ENCODE data around the gene LIFR.
A peak's percentile ranks its signal among the peaks of the same experiment; 100 is the strongest.
"Not testable (repeated sequence)": the region's sequence is repeated elsewhere in the genome, so short reads cannot be mapped to it uniquely, and the experiment has no call there.

The LIFR gene

DNA sequence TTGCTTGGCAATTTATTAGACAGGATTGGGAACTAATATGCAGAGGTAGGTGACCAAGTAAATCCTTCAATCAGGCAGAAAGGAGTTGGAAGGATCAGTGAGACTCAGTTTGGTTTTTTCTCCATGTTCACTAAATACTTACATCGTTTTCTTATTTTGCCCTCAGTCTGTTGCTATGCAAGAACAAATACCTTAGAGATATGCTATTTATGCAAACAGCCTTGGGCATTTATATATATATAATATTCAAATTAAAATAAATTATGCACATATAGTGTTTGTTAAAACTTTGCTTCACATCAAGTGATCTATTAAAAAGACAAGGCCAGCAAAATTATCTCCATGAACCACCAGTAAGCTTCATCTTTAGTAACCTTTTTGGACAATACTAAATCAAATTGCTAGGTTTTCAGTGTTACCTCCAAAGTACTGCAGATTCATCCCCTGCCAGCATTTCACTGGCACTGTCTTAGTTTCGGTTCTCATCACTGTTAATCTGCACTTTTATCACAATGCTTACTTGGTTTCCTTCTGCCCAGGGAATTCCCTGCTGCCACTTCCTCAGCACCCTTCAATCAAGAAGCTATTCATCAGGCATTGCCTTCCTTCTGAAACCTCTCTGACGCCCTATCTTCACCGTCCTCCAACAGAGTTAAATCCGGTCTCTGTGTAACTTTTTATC, 26.0 kb upstream of the LIFR start:
- DNase-seq (ENCODE audit: low spot score) = peak; percentile 2

DNA sequence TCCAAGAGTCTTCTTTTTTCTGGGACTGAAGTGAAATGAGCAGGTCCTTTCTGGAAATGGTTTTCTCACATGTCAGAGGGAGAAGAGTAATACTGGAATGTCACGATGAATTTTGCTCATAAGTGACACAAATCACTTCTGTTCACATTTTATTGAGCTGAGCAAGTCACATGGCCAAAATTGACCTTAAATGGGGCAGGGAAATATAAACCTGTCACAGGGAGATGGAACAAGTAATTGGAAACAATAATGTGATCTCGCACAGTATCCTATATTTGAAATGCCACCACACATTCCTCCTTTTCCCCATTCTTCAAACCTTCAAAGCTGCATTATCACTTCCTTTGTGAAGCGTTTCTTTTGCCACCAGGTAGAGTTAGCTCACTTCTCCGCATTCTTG, 25.2 kb upstream of the LIFR start:
- DNase-seq (ENCODE audit: low spot score) = no peak

DNA sequence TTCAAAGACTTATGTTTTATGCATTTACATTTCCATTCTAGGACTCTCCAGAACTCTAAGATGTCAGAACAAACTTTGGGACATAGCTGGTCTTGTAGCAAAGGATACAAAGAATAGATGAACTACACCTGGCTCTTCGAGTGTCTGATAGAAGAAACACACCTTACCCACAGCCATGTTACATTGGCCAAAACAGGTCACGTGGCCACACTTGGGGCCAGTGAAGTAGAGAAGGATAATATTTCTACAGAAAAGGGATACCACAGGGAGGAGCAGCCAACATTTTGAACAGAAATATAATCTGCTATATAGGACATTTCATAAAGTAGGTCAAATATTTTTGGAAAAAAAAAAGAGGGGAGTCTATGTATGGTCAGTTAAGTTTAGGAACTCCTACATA, 22.7 kb upstream of the LIFR start:
- DNase-seq (ENCODE audit: low spot score) = no peak

DNA sequence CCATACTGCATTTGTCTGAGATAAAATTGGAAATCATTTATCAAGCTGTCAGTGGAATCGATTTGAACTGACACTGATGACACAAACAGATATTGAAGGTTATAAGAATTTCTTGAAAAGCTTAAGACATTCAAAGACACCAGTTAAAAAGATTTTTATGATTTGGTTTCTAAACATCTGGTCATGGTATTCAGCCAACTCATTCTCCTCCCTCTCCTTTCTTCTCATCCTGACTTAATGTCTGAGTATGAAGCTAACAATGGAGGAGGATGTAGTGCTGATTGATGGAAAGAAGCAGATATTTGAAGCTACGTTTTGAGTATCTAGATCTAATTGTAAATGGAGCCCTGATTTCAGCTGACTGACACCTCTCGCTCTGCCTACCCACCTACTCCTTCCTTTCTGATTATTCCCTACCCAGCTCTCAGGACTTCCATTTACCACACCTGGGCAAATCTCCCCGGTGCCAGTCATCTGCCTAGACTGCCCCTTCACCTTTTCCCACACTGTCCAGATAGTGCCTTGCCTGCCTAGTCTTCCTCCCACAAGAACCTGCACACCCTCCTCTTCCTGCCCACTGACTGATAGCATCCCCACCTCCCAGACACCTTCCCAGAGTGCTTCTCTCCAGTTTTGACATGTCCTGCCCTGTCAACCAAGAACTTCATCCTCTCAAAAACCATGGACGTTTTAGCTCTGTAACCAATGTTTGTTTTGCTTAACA, 20.7 kb upstream of the LIFR start:
- no peak for DNase-seq (ENCODE audit: low spot score)

DNA sequence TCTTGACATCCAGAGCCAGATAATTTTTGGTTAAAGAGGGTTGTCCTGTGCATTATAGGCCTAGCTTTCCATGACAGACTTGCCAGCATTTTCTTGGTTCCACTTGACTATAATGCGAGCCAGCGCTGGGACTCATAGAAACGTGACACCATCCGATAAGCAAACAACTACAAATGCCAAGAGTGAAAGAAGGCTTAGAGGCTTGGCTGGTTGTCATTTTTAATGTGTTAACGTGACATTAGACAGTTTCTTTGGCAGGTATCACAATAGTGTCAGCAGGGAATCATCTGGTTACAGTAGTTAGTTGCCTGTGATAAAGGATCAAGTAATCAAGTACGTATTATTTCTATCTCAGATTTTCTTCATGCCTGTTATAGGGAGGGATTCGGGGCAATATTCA, 20.0 kb upstream of the LIFR start:
- no peak for DNase-seq (ENCODE audit: low spot score)

DNA sequence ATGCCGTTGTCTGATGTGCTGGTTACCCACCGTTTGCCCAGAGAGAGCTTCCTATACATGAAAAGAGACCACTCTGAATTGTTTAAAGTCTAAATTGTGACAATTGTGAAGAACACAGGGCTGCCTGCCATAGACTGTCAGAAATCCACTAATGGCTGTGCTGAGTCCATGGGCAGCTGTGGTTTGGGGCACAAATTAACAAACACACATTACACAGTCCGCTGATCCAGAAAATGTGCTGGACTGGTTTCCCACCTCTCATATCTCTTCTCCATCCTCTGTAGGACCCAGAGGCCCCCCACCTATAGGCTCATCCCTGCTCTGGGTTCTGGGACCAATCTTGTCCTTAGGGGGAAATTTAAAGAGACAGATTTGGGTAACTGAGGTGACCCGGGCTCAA, 19.0 kb upstream of the LIFR start:
- no peak for DNase-seq (ENCODE audit: low spot score)

DNA sequence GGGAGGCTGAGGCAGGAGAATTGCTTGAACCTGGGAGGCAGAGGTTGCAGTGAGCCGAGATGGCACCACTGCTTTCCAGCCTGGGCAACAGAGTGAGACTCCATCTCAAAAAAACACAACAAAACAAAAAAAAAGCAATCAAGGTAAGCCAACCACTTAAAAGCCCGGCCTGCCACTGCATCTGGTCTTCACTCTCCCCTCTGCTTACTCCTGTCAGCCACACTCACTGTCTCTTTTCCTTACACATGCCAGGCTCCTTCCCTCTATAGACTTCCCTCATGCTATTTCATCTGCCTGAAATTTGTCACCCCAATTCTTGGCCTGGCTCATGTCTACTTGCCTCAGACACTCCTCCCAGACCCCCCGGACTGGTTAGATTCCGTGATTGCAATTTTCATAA, 17.6 kb upstream of the LIFR start:
- no peak for DNase-seq (ENCODE audit: low spot score)

DNA sequence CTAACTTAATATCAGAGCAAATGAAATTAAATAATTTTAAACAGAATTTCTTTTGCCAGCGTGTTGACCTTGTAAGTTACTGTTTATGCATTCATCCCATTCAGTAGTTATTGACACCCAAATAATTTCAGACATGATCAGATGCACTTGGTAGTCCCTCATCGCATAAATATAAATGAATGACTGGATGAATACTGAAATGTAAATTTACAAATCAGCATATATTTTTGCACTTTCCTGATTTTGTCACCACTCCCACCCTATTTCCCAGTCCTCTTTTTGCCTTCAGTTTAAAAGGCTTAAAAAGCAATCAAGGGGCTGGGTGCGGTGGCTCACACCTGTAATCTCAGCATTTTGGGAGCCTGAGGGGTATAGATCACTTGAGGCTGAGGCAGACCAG, 17.1 kb upstream of the LIFR start:
- DNase-seq (ENCODE audit: low spot score) = no peak

DNA sequence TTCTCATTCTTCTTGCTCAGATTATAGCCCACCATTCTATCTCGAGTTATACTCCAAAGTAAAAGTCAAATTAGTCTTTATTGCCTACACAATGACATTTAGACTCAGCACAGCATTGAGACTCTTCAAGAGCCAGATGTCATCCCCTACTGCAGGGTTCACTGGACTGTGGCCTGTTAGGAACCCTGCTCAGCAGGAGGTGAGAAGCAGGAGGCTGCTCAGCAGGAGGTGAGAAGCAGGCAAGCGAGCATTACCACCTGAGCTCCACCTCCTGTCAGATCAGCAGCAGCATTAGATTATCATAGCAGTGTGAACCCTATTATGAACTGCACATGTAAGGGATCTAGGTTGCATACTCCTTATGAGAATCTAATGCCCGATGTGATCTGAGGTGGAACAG, 12.7 kb upstream of the LIFR start:
- DNase-seq (ENCODE audit: low spot score) = no peak

DNA sequence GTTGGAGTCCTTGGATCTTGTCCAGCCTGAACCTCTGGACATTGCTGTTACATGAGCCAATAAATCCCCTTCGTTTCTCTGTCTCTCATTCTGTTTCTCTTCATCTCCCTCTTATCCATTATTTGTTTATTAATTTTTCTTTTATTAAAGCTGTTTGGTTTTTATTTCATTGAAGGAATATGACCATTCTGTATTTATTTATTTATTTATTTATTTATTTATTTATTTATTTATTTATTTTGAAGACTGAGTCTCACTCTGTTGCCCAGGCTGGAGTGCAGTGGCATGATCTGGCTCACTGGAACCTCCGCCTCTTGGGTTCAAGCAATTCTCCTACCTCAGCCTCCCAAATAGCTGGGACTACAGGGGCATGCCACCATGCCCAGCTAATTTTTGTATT, 10.9 kb upstream of the LIFR start:
- DNase-seq (ENCODE audit: low spot score) = not testable (repeated sequence)

DNA sequence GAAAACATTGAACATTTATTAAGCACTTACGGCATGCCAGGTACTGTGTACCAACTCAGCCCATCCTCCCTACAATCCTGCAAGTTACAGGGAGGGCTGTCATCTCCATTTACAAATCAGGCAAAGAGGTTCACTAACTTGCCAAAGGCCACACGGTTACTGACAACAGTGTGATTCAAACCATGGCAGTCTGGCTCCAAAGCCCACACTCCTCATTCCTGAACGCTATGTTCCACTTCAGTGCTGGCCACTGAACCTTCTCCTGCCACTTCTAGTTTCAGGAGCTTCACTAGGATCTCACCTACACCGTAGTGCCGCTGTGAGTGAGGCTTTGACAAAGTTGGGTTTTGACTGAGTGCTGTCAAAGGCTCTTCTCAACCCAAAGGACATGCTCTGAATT, 7.2 kb upstream of the LIFR start:
- DNase-seq (ENCODE audit: low spot score) = no peak

DNA sequence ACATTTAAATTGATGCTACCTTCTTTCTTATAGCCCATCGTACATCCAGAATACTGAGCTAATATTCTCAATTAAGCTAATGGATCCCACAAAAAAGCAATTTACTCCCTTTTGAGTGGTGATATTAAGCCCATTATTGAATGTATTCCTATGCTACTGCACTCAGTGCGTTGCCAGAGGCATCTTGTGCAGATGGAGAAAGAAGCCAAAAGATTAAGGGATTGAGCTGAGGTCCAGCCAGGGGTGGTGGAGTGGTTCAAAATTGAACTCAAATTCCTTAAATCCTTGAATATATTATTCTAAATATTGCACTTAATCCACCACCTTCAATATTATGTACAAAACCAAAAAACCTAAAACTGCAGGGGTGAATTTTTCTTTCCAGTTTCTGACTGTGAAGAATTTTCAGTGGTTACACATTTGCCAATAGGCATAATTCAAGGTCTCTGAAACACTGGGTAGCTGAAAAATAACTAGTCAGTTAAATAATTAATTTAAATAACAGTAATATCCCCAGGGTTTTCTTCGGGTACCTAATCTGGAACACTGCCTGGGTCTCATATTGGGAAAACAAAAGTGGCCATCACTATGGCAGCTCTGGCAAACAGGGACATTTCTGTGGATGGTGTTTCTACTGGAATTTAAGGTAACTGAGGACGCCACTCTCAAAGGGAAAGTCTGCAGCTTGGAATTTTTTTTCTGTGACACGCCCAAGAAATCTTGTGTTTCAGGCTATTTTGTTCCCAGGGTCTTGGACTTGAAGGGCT, 6.2 kb upstream of the LIFR start:
- DNase-seq (ENCODE audit: low spot score) = no peak

DNA sequence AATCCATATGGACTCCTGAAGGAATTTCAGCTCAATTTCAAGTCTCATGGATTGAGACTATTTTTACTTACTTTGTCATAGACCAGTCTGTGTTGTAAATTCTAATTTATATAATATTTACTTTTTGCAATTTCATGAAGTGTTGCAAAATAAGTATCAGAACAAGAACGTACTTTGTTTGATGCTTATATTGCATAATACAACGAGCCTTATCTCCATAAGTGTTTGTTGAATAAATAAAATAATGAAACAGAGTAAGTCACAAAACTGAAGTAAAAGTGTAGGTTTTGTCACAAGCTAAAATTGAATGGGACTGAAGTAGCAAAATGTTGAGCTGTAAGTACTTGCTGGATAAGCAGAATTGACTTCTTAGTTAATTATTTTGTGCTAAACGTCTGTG, 3.0 kb upstream of the LIFR start:
- DNase-seq (ENCODE audit: low spot score) = no peak

DNA sequence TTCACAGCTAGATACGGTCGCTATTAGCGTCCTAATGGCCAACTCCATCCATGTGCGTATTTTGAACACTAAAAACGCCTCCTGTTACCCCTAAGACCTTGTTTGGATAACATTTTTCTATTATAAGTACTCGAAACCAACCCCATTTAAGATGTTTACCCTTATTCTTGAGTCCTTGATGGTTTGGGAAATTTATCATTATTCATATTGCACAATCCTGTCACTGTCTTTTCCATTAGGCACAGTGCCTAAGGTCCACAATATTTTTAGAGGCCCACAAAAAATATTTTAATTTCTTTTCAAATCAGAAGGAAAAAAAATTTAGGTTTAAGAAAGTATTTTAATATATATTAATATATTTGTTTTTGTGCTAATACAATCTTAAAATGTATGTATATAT, 1.3 kb upstream of the LIFR start:
- no peak for DNase-seq (ENCODE audit: low spot score)

DNA sequence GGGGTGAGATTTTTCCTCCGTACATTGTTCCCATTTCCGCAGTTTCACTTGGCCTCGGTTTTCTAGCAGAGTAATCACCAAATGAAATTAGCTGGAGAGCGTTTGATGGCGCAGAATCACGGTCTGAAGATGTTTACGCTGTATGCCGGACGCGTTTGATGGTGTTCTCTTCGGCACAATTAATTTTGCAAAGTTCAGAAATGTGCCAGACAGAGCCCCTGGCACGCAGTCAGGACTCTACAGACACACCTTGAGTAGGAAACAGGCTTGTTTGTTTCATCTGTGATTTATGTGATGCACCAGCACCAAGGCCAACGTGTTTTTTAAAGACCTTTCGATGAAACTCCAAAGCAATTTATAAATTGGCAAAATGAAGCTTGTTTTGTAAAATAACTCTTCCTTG, 863 bp upstream of the LIFR start:
- DNase-seq (ENCODE audit: low spot score) = no peak

DNA sequence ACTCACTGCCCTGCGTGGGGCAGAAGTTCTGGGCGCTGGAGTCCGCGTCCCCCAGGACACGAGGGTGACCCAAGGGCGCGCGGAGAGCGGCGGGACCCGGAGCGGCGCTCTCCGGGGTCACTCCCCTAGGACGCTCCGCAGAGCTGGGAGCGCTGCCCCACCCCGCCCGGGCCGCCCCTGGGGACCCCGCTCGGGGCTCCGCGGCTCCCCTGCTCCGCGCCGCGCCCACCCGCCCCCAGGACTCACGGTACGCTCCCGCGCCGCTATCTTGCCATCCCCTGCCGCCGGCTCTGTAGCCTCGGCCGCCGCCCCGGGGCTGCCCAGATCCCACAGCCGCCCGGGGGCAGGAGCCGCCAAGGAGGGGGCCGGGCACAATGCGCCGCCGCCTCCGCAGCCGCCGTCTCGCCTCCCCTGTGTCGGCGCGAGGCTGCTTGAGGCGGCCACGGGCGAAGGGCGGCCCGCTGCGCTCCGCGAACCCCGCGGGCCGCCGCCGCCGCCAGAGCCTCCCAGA, 303 bp downstream of the LIFR start:
- no peak for DNase-seq (ENCODE audit: low spot score)

DNA sequence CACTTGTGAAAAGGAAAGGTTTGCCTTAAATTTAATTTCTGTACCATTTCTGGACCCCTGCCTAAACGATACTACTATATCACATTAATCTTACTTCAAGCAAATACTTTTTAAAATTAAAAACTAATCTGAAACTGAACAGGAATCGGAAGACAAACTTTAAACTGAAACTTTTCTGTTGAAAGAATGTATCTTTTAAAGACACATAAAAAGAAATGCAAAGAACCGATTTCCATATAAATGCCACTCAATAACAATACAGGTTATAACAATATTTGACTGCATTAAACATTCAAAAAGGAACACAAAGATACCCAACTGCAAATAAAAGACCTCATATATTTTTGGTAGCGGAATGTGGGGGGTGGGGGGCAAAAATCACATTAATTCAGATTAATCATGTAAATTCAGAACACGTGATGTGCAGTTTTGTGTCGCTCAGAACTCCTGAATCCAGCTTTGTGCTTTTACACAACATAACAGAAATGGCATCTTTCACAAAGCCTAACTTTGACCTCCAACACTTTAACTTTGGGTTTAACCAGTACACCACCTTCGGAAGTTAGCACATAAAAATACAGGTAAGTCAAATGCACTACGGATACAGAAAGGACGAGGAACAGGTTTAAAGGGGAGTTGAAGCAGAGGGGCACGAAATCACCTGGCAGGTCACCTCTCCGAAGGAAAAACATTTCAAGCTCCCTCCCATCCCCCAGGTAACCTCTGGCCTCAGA, 925 bp downstream of the LIFR start:
- DNase-seq (ENCODE audit: low spot score) = no peak

DNA sequence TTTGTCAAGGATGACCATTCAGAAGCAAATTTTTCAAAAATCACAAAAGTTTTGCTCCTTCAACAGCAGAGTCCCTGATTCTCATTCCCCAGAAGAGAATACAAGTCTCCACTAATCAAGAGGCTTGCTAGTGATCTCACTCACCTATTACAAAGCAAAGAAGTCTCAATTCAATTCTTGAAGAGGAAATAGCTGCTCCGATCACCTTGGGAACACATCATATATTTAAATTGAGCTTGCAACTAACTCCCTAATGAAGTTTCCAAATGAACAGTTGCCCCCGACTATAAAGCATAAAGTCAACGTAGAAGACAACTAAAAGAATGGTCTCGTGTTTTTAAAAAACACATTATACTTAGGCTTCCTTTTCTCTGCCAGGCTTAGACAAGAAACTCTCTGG, 1.6 kb downstream of the LIFR start:
- no peak for DNase-seq (ENCODE audit: low spot score)

DNA sequence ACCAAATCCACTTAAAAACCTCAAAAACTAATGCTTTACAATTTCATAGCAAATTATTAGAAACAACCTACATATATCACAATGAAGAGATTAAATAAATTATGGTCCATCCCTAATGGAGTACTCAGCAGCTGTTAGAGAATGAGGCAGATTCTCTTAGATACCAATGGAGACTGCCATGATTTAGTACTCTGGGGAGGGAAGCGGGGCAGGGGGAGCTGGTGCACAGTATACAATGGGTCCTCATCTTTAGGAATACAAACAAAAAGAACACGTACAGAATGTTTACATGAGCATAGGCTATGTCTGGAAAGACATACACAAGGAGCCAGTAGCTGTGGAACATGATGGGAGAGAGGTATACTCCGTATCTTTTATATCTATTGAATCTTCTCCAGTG, 2.0 kb downstream of the LIFR start:
- no peak for DNase-seq (ENCODE audit: low spot score)

DNA sequence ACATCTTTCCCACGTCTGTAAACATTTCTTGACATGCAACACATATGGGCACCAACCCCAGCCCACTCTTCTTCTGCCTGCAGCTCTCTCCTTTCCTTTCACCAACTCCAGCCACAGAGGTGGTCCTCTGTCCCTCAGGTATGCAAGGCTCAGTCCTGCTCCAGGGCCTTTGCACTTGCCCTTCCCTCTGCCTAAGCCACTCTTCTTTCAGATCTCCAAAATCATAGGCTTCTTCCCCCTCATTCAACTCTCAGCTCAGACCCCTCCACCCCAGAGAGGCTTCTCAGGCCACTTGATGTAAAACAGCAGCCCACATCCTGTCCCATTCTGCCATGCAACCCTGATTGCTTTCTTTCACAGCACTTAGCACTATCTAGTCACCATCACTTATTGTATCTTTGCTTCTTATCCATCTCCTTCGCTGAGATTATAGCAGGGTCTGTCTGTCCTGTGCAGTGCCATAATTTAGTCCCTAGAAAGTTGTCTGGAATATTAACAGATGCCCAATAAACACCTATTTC, 3.4 kb downstream of the LIFR start:
- no peak for DNase-seq (ENCODE audit: low spot score)

DNA sequence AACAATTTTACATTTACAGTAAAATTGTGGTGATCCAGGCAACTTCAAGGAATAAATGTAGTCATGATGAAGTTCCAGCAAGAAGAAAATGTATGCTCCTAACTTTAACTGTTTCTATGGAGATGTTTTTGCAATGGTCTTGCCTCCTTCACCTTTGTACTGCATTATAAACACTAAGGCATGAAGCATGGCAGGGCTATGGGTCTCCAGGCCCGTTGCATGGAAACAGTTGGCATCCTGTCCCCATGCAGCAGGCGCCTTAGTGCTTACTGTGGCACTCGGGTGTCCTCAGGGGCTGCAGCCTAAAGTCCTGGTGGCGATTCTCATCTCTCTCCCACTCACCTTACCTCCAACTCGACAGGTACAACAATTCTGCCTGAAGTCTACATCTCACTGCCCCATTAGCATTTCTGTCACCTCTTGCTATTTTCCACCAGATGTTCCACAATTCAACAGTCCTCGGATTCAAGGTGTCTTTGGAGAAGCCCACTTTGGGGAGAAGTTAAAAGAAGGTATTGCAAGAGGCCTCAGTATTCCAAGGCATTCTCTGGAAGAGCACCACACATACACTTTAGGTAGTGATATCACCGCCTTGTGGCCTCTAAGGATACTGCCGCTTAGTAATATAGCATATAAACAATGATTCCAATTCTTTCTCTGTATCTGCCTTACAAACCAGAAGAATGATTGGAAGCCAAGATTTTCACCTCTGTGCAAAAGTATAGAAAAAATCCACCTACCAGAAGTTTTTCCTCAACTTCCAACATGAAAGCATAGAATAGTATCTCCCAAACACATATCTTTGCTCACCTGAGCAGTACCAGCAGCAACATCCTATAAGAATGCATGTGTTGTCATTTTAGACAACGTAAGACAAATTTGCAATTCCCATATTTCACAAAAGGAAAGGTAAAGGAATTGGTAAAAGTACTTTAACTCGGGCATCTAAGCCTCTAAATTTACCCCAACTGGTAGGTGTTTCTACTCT, 5.1 kb downstream of the LIFR start:
- DNase-seq (ENCODE audit: low spot score) = peak; percentile 8

Data from activated CD4-positive, alpha-beta T cell treated with anti-CD3 and anti-CD28 coated beads, Interleukin-2, Interleukin-4, amounts not matched to agents 100 ng/mL and 50 ng/mL, durations not matched to agents 16 hours and 8 hours (primary cell).